Cardiac muscle cell (in vitro differentiated cells and primary cell): ENCODE measurements around the gene ZNF689. TPM values are rescaled to one million over a fixed set of nuclear protein-coding genes. Genes with fewer than 3 reads are reported as not detected.

ENCODE experiments used
- DNase-seq, 2 donors: peaks; one replicate each; pipeline versions ENCODE4 v3.0.0 to v3.0.0-alpha.2; 2010 to 2017; ENCODE audit warnings: low read depth in 1 of 2, low spot score in 1 of 2
- H3K27ac ChIP-seq: fragments of 200-600 bp; sonication (generic); 2 replicates; pipeline ENCODE4 v1.5.1; 2016
- H3K27me3 ChIP-seq: fragments of 200-600 bp; sonication (generic); 2 replicates; pipeline ENCODE4 v1.6.0; 2016; ENCODE audit warnings: control low read depth
- H3K36me3 ChIP-seq: fragments of 200-600 bp; sonication (generic); 2 replicates; pipeline ENCODE4 v1.5.1; 2016; ENCODE audit warnings: control low read depth
- H3K4me1 ChIP-seq: fragments of 200-600 bp; sonication (generic); 2 replicates; pipeline ENCODE4 v1.8.1; 2017; ENCODE audit warnings: low read depth, mild to moderate bottlenecking, mixed run types
- H3K4me3 ChIP-seq: fragments of 200-600 bp; sonication (generic); 2 replicates; pipeline ENCODE4 v1.5.1; 2016; ENCODE audit warnings: mild to moderate bottlenecking
- H3K9me3 ChIP-seq: fragments of 200-600 bp; sonication (generic); 2 replicates; pipeline ENCODE4 v1.5.1; 2017; ENCODE audit warnings: low read depth, mild to moderate bottlenecking, control low read depth
- polyA plus RNA-seq: library from polyadenylated mRNA; unstranded; fragments of >200 nt; fragmentation: Nextera tagmentation; extraction: Ambion mirVana; gene quantifications from 2 replicates; pipeline ENCODE4 v1.2.1, GENCODE V29; 2016
- total RNA-seq: library from RNA; depleted of rRNA; stranded (reverse); fragments of >200 nt; gene quantifications from 2 replicates; pipeline ENCODE4 v1.2.3, GENCODE V29; 2016
- TF ChIP-seq, protein P1 (sequence below): IDR thresholded peaks from 2 replicates; pipeline ENCODE4 v1.5.1; 2012; ENCODE audit warnings: low read depth, mild to moderate bottlenecking, low read length

ZNF689 gene
- total and polyA plus RNA-seq, 2 experiments from 2014 or later = 11.3 to 19.5 TPM

DNA sequence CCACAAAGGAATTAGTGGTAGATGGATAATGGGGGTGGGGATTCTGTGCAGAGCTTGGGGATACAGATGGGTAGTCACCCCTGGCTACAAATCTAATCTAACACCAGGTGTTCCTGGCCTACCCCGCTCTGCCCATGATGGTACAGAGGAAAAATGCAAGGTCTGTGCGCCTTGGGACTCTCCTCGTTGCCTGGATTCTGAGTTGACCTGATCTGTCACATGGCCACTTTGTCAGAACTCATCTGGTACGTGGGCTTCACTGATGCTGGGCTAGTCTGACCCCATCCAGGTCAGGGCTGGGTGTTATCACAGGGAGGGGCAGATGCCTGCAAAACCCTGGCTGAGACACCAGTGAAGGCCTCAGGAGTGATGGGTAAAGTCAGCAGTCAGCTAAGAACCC, 57.2 kb downstream of the ZNF689 start:
- H3K9me3 ChIP-seq = no peaks in the 10 kb centered on the region
- no peak for DNase-seq
- H3K27me3 ChIP-seq = no peaks in the 10 kb centered on the region
- TF ChIP-seq, protein P1, sequence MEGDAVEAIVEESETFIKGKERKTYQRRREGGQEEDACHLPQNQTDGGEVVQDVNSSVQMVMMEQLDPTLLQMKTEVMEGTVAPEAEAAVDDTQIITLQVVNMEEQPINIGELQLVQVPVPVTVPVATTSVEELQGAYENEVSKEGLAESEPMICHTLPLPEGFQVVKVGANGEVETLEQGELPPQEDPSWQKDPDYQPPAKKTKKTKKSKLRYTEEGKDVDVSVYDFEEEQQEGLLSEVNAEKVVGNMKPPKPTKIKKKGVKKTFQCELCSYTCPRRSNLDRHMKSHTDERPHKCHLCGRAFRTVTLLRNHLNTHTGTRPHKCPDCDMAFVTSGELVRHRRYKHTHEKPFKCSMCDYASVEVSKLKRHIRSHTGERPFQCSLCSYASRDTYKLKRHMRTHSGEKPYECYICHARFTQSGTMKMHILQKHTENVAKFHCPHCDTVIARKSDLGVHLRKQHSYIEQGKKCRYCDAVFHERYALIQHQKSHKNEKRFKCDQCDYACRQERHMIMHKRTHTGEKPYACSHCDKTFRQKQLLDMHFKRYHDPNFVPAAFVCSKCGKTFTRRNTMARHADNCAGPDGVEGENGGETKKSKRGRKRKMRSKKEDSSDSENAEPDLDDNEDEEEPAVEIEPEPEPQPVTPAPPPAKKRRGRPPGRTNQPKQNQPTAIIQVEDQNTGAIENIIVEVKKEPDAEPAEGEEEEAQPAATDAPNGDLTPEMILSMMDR = no peak
- H3K36me3 ChIP-seq = peaks cover 11% of the 10 kb centered on the region
- peak overlapping the region; percentile 74 for H3K27ac ChIP-seq
- H3K4me3 ChIP-seq = no peak overlapping the region
- peaks cover 38% of the 10 kb centered on the region for H3K4me1 ChIP-seq

Other genes with a start within 250 kb of the ZNF689 start
- 50.7 and 58.4 TPM in 2 replicates for gene TBC1D10B, start 239.9 kb downstream of the ZNF689 start, total RNA-seq
- 39.9 and 51.3 TPM in 2 replicates for gene TBC1D10B, start 239.9 kb downstream of the ZNF689 start, polyA plus RNA-seq
- 1.5 TPM in 1 of 2 replicates, not detected in the other for gene MYL11, start 235.6 kb downstream of the ZNF689 start, total RNA-seq
- gene MYL11, start 235.6 kb downstream of the ZNF689 start, polyA plus RNA-seq = 0.69 and 5.5 TPM in 2 replicates
- 0.92 and 0.95 TPM in 2 replicates for gene SEPTIN1, start 227.8 kb downstream of the ZNF689 start, total RNA-seq
- 8.7 and 11.9 TPM in 2 replicates for gene SEPTIN1, start 227.8 kb downstream of the ZNF689 start, polyA plus RNA-seq
- gene ZNF48, start 215.0 kb downstream of the ZNF689 start, total RNA-seq = 29.5 and 32.3 TPM in 2 replicates
- 12.5 and 20.8 TPM in 2 replicates for gene ZNF48, start 215.0 kb downstream of the ZNF689 start, polyA plus RNA-seq
- gene ZNF771, start 202.8 kb downstream of the ZNF689 start, total RNA-seq = 29.1 and 31.5 TPM in 2 replicates
- 26.5 and 36.1 TPM in 2 replicates for gene ZNF771, start 202.8 kb downstream of the ZNF689 start, polyA plus RNA-seq
- gene DCTPP1, start 180.4 kb downstream of the ZNF689 start, total RNA-seq = 43.0 and 46.3 TPM in 2 replicates
- gene DCTPP1, start 180.4 kb downstream of the ZNF689 start, polyA plus RNA-seq = 77.0 and 85.2 TPM in 2 replicates
- gene SEPHS2, start 164.5 kb downstream of the ZNF689 start, total RNA-seq = 14.0 and 19.6 TPM in 2 replicates
- gene SEPHS2, start 164.5 kb downstream of the ZNF689 start, polyA plus RNA-seq = 51.9 and 55.3 TPM in 2 replicates
- gene ITGAL, start 137.6 kb downstream of the ZNF689 start, total RNA-seq = not detected in 2 replicates
- 0.46 TPM in 1 of 2 replicates, not detected in the other for gene ITGAL, start 137.6 kb downstream of the ZNF689 start, polyA plus RNA-seq
- 73.1 and 79.1 TPM in 2 replicates for gene ZNF768, start 83.8 kb downstream of the ZNF689 start, total RNA-seq
- 19.4 and 31.0 TPM in 2 replicates for gene ZNF768, start 83.8 kb downstream of the ZNF689 start, polyA plus RNA-seq
- 16.2 and 17.7 TPM in 2 replicates for gene ZNF747, start 75.5 kb downstream of the ZNF689 start, total RNA-seq
- 12.7 and 17.5 TPM in 2 replicates for gene ZNF747, start 75.5 kb downstream of the ZNF689 start, polyA plus RNA-seq
- gene ZNF764, start 52.0 kb downstream of the ZNF689 start, total RNA-seq = 25.3 and 34.7 TPM in 2 replicates
- 12.0 and 17.9 TPM in 2 replicates for gene ZNF764, start 52.0 kb downstream of the ZNF689 start, polyA plus RNA-seq
- gene ZNF688, start 38.7 kb downstream of the ZNF689 start, total RNA-seq = 18.3 and 22.0 TPM in 2 replicates
- 12.4 and 25.0 TPM in 2 replicates for gene ZNF688, start 38.7 kb downstream of the ZNF689 start, polyA plus RNA-seq
- 19.3 and 25.5 TPM in 2 replicates for gene ZNF785, start 24.7 kb downstream of the ZNF689 start, total RNA-seq
- gene ZNF785, start 24.7 kb downstream of the ZNF689 start, polyA plus RNA-seq = 12.0 and 12.9 TPM in 2 replicates
- gene PRR14, start 40.6 kb upstream of the ZNF689 start, total RNA-seq = 30.8 and 33.7 TPM in 2 replicates
- 25.0 and 28.5 TPM in 2 replicates for gene PRR14, start 40.6 kb upstream of the ZNF689 start, polyA plus RNA-seq
- 47.0 and 55.4 TPM in 2 replicates for gene FBRS, start 48.0 kb upstream of the ZNF689 start, total RNA-seq
- gene FBRS, start 48.0 kb upstream of the ZNF689 start, polyA plus RNA-seq = 21.2 and 25.8 TPM in 2 replicates
- 14.8 and 20.9 TPM in 2 replicates for gene SRCAP, start 88.8 kb upstream of the ZNF689 start, total RNA-seq
- 38.0 and 42.9 TPM in 2 replicates for gene SRCAP, start 88.8 kb upstream of the ZNF689 start, polyA plus RNA-seq
- 29.7 and 35.1 TPM in 2 replicates for gene PHKG2, start 138.0 kb upstream of the ZNF689 start, total RNA-seq
- 52.1 and 57.0 TPM in 2 replicates for gene PHKG2, start 138.0 kb upstream of the ZNF689 start, polyA plus RNA-seq
- 7.1 and 9.1 TPM in 2 replicates for gene CFAP119, start 151.7 kb upstream of the ZNF689 start, total RNA-seq
- gene CFAP119, start 151.7 kb upstream of the ZNF689 start, polyA plus RNA-seq = 7.4 and 16.4 TPM in 2 replicates
- gene RNF40, start 151.9 kb upstream of the ZNF689 start, total RNA-seq = 91.8 and 104 TPM in 2 replicates
- gene RNF40, start 151.9 kb upstream of the ZNF689 start, polyA plus RNA-seq = 64.5 and 76.3 TPM in 2 replicates
- 41.7 and 50.9 TPM in 2 replicates for gene ZNF629, start 176.8 kb upstream of the ZNF689 start, total RNA-seq
- gene ZNF629, start 176.8 kb upstream of the ZNF689 start, polyA plus RNA-seq = 20.1 and 22.2 TPM in 2 replicates